ENCODE data around the gene TBC1D8. TPM values are rescaled to one million over a fixed set of nuclear protein-coding genes. Genes with fewer than 3 reads are reported as not detected.

The TBC1D8 gene
- total RNA-seq, 1 experiment from 2014 or later = 51.7 TPM

DNA sequence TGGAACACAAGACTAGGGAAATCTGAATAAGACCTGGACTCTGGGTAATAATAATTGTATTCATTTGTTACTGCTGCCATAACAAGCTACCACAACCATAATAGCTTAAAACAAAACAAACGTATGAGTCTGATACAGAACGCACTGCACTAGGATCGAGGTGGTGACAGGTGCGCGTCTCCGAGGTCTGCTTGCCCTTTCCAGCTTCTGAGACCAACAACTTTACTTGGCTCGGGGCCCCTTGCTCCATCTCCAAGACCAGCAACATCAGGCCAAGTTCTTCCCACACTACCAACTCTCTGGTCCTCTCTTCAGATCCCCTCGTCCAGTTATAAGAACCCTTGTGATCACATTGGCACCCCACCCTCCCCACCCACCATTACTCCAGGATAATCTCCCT, 42.8 kb downstream of the TBC1D8 start (continued):
- no peak for TF ChIP-seq ZNF219 (CRISPR knock-in tag; IDR thresholded peaks at IDR 0.05; ENCODE audit: borderline replicate concordance)
- no peak for TF ChIP-seq OVOL2 (CRISPR knock-in tag; IDR thresholded peaks at IDR 0.05; ENCODE audit: borderline replicate concordance)
- no peak for TF ChIP-seq ATF1 (CRISPR knock-in tag; IDR thresholded peaks at IDR 0.05)
- TF ChIP-seq CREM (CRISPR knock-in tag; IDR thresholded peaks at IDR 0.05) = no peak
- no peak for TF ChIP-seq CREB1 (CRISPR knock-in tag; IDR thresholded peaks at IDR 0.05)
- TF ChIP-seq MYBL2 (CRISPR knock-in tag; IDR thresholded peaks at IDR 0.05) = no peak
- TF ChIP-seq GABPB1 (CRISPR knock-in tag; IDR thresholded peaks at IDR 0.05) = no peak
- TF ChIP-seq TP53 (CRISPR knock-in tag; IDR thresholded peaks at IDR 0.05) = no peak
- TF ChIP-seq, protein P1, sequence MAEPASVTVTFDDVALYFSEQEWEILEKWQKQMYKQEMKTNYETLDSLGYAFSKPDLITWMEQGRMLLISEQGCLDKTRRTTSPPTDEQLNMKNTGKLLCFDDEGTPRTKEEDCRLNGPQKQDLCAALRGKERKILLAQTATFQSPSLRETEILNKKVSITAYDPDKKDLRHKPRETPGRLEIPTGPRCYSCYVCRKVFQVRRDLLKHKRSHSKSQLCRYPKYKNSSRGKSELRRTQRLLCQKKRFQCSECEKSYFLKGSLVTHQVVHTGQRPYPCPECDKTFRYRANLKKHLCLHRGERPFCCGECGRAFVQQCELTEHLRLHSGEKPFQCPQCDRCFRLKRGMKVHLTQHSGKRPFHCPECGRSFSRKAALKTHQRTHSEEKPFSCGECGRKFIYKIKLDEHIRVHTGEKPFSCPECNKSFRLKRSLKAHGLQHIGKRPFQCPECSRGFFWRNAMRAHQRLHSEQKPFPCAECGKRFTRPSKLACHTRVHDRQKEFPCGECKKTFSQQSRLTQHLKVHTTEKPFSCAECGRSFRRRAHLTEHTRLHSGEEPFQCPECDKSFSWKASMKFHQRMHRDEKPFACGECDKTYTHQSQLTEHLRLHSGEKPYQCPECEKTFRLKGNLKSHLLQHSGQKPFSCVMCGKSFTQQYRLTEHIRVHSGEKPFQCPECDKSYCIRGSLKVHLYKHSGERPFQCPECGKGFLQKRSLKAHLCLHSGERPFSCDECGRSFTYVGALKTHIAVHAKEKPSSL (CRISPR knock-in tag; conservative IDR thresholded peaks at IDR 0.05) = no peak
- TF ChIP-seq, protein P2, sequence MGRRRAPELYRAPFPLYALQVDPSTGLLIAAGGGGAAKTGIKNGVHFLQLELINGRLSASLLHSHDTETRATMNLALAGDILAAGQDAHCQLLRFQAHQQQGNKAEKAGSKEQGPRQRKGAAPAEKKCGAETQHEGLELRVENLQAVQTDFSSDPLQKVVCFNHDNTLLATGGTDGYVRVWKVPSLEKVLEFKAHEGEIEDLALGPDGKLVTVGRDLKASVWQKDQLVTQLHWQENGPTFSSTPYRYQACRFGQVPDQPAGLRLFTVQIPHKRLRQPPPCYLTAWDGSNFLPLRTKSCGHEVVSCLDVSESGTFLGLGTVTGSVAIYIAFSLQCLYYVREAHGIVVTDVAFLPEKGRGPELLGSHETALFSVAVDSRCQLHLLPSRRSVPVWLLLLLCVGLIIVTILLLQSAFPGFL (CRISPR knock-in tag; IDR thresholded peaks at IDR 0.05; ENCODE audit: borderline replicate concordance) = no peak
- TF ChIP-seq ESRRA (CRISPR knock-in tag; IDR thresholded peaks at IDR 0.05; ENCODE audit: borderline replicate concordance) = no peak

DNA sequence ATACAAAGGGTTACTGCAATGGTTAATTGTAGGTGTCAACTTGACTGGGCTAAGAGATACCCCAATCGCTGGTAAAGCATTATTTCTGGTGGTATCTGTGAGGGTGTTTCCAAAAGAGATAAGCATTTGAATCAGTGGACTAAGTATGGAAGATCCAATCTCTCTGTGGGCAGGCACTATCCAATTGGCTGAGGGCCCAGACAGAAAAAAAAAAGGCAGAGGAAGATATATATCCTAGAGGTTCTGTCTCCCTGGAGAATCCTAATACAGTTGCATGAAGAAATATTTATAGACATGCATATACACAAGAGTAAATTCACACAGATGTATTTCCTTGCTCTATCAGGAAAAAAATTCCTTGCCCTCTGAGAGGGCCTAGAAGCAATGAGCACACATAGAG, 43.9 kb downstream of the TBC1D8 start:
- TF ChIP-seq, protein P3, sequence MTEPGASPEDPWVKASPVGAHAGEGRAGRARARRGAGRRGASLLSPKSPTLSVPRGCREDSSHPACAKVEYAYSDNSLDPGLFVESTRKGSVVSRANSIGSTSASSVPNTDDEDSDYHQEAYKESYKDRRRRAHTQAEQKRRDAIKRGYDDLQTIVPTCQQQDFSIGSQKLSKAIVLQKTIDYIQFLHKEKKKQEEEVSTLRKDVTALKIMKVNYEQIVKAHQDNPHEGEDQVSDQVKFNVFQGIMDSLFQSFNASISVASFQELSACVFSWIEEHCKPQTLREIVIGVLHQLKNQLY (CRISPR knock-in tag; IDR thresholded peaks at IDR 0.05) = no peak
- TF ChIP-seq, protein P4, sequence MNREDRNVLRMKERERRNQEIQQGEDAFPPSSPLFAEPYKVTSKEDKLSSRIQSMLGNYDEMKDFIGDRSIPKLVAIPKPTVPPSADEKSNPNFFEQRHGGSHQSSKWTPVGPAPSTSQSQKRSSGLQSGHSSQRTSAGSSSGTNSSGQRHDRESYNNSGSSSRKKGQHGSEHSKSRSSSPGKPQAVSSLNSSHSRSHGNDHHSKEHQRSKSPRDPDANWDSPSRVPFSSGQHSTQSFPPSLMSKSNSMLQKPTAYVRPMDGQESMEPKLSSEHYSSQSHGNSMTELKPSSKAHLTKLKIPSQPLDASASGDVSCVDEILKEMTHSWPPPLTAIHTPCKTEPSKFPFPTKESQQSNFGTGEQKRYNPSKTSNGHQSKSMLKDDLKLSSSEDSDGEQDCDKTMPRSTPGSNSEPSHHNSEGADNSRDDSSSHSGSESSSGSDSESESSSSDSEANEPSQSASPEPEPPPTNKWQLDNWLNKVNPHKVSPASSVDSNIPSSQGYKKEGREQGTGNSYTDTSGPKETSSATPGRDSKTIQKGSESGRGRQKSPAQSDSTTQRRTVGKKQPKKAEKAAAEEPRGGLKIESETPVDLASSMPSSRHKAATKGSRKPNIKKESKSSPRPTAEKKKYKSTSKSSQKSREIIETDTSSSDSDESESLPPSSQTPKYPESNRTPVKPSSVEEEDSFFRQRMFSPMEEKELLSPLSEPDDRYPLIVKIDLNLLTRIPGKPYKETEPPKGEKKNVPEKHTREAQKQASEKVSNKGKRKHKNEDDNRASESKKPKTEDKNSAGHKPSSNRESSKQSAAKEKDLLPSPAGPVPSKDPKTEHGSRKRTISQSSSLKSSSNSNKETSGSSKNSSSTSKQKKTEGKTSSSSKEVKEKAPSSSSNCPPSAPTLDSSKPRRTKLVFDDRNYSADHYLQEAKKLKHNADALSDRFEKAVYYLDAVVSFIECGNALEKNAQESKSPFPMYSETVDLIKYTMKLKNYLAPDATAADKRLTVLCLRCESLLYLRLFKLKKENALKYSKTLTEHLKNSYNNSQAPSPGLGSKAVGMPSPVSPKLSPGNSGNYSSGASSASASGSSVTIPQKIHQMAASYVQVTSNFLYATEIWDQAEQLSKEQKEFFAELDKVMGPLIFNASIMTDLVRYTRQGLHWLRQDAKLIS (CRISPR knock-in tag; IDR thresholded peaks at IDR 0.05; ENCODE audit: borderline replicate concordance) = no peak
- TF ChIP-seq RORB (CRISPR knock-in tag; IDR thresholded peaks at IDR 0.05) = no peak
- TF ChIP-seq, protein P5, sequence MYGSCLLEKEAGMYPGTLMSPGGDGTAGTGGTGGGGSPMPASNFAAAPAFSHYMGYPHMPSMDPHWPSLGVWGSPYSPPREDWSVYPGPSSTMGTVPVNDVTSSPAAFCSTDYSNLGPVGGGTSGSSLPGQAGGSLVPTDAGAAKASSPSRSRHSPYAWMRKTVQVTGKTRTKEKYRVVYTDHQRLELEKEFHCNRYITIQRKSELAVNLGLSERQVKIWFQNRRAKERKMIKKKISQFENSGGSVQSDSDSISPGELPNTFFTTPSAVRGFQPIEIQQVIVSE (CRISPR knock-in tag; IDR thresholded peaks at IDR 0.05; ENCODE audit: borderline replicate concordance) = no peak
- TF ChIP-seq, protein P6, sequence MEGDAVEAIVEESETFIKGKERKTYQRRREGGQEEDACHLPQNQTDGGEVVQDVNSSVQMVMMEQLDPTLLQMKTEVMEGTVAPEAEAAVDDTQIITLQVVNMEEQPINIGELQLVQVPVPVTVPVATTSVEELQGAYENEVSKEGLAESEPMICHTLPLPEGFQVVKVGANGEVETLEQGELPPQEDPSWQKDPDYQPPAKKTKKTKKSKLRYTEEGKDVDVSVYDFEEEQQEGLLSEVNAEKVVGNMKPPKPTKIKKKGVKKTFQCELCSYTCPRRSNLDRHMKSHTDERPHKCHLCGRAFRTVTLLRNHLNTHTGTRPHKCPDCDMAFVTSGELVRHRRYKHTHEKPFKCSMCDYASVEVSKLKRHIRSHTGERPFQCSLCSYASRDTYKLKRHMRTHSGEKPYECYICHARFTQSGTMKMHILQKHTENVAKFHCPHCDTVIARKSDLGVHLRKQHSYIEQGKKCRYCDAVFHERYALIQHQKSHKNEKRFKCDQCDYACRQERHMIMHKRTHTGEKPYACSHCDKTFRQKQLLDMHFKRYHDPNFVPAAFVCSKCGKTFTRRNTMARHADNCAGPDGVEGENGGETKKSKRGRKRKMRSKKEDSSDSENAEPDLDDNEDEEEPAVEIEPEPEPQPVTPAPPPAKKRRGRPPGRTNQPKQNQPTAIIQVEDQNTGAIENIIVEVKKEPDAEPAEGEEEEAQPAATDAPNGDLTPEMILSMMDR (IDR thresholded peaks at IDR 0.05) = no peak
- TF ChIP-seq ZNF671 (CRISPR knock-in tag; IDR thresholded peaks at IDR 0.05) = no peak
- no peak for TF ChIP-seq KAT7 (CRISPR knock-in tag; IDR thresholded peaks at IDR 0.05; ENCODE audit: borderline replicate concordance)
- TF ChIP-seq, protein P7, sequence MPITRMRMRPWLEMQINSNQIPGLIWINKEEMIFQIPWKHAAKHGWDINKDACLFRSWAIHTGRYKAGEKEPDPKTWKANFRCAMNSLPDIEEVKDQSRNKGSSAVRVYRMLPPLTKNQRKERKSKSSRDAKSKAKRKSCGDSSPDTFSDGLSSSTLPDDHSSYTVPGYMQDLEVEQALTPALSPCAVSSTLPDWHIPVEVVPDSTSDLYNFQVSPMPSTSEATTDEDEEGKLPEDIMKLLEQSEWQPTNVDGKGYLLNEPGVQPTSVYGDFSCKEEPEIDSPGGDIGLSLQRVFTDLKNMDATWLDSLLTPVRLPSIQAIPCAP (CRISPR knock-in tag; IDR thresholded peaks at IDR 0.05) = no peak
- TF ChIP-seq, protein P2 (CRISPR knock-in tag; IDR thresholded peaks at IDR 0.05; ENCODE audit: borderline replicate concordance) = no peak

More for the DNA sequence above, 43.9 kb downstream of the TBC1D8 start:
- H3K36me3 Mint-ChIP-seq = peaks cover 19% of the 10 kb centered on the region
- DNase-seq (ENCODE audit: low spot score) (no peak), ATAC-seq (no peak)
- H3K27me3 Mint-ChIP-seq (ENCODE audit: low read depth) = no peaks in the 10 kb centered on the region
- no peak overlapping the region for H3K4me3 Mint-ChIP-seq
- peaks cover 62% of the 10 kb centered on the region for H3K4me1 Mint-ChIP-seq
- CTCF ChIA-PET = interaction anchor here (1.0 kb wide), 1 partner anchor 46 kb away, joined by 3 read pairs; no protein-coding TSS in a partner anchor
- POLR2A ChIA-PET = interaction anchor here (0.7 kb wide), 1 partner anchor 23 kb away, joined by 3 read pairs; no protein-coding TSS in a partner anchor
- 0 out of 2 replicates have a peak overlapping the region, but pooled peaks have one; percentile 11 for H3K27ac Mint-ChIP-seq
- H3K9me3 Mint-ChIP-seq = peaks cover 18% of the 10 kb centered on the region
